Hepatocyte (in vitro differentiated cells): Measurements from ENCODE around the gene GCNT3.

ENCODE experiments used
- CTCF ChIP-seq: fragments of 200-600 bp; sonication (generic); IDR thresholded peaks from 2 replicates; pipeline ENCODE4 v1.5.1; 2016; ENCODE audit warnings: antibody characterized with exemption, mild to moderate bottlenecking; ENCODE audit not compliant: poor library complexity
- EZH2 ChIP-seq: fragments of 200-600 bp; sonication (generic); IDR thresholded peaks from 2 replicates; pipeline ENCODE4 v1.6.1; 2016; ENCODE audit warnings: antibody characterized with exemption, mild to moderate bottlenecking, borderline replicate concordance
- EZH2phosphoT487 ChIP-seq: fragments of 200-600 bp; sonication (generic); IDR thresholded peaks from one replicate; pipeline ENCODE4 v1.6.1; 2018; ENCODE audit warnings: antibody characterized with exemption, mild to moderate bottlenecking, low read depth, moderate library complexity; ENCODE audit not compliant: unreplicated experiment, severe bottlenecking

DNA sequence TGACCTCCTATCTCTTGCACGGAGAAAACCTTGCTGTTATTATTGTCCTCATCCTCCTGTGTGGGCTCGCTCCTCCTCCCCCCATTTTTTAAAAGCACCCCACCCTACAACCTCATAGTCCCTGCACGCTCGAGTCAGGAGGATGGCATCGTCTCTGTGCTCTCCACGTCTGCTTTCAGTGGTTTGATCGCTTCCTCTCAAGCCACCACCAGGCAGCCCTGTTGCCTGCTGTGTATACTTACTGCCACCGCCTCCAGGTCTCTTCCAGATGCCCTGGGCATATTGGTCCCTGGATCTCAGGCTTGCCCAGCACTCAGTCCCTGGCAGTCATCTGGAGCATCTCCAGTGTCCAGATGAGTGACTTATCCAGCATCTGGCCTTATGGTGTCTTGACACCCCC, 42.1 kb upstream of the GCNT3 start:
- no peak for TF ChIP-seq CTCF
- TF ChIP-seq EZH2phosphoT487 = no peak
- no peak for TF ChIP-seq EZH2
